Endodermal cell (in vitro differentiated cells): Measurements from ENCODE around the gene MFRP. TPM values are rescaled to one million over a fixed set of nuclear protein-coding genes. Genes with fewer than 3 reads are reported as not detected.

Experiments
- DNase-seq: peaks from one replicate; pipeline ENCODE4 v3.0.0-alpha.2; 2017
- H3K27ac ChIP-seq: 2 replicates; pipeline ENCODE4 v1.5.1; 2013; ENCODE audit warnings: mild to moderate bottlenecking, low read depth, low read length, moderate library complexity
- H3K27me3 ChIP-seq: 2 replicates; pipeline ENCODE4 v1.6.1; 2013; ENCODE audit warnings: mild to moderate bottlenecking, low read length, moderate library complexity; ENCODE audit not compliant: insufficient read depth, control insufficient read depth, poor library complexity, severe bottlenecking
- H3K36me3 ChIP-seq: 2 replicates; pipeline ENCODE4 v1.7.0; 2013; ENCODE audit warnings: mild to moderate bottlenecking, low read length, moderate library complexity; ENCODE audit not compliant: control insufficient read depth, insufficient read depth
- H3K4me1 ChIP-seq: one replicate; pipeline ENCODE4 v1.7.0; 2013; ENCODE audit warnings: low read length; ENCODE audit not compliant: control insufficient read depth, insufficient read depth
- H3K4me3 ChIP-seq: 2 replicates; pipeline ENCODE4 v1.5.1; 2013; ENCODE audit warnings: mild to moderate bottlenecking, low read length, moderate library complexity
- H3K9ac ChIP-seq: 2 replicates; pipeline ENCODE4 v1.6.1; 2013; ENCODE audit warnings: mild to moderate bottlenecking, low read length, moderate library complexity; ENCODE audit not compliant: poor library complexity, severe bottlenecking; ENCODE audit errors: extremely low read depth
- H3K9me3 ChIP-seq: 2 replicates; pipeline ENCODE4 v1.6.1; 2013; ENCODE audit warnings: mild to moderate bottlenecking, low read length, moderate library complexity; ENCODE audit not compliant: control insufficient read depth
- H3K27ac Mint-ChIP-seq: 2 replicates; pipeline ENCODE4 v1.8.0; 2020; ENCODE audit warnings: mixed read lengths
- H3K27me3 Mint-ChIP-seq: 2 replicates; pipeline ENCODE4 v1.8.0; 2021; ENCODE audit warnings: mild to moderate bottlenecking, mixed read lengths; ENCODE audit not compliant: insufficient read depth
- H3K36me3 Mint-ChIP-seq: 2 replicates; pipeline ENCODE4 v1.8.0; 2020; ENCODE audit warnings: low read depth, mixed read lengths
- H3K4me1 Mint-ChIP-seq: 2 replicates; pipeline ENCODE4 v1.8.0; 2020; ENCODE audit warnings: mixed read lengths
- H3K4me3 Mint-ChIP-seq: 2 replicates; pipeline ENCODE4 v1.8.0; 2020; ENCODE audit warnings: mild to moderate bottlenecking, moderate library complexity, mixed read lengths
- H3K9me3 Mint-ChIP-seq: 2 replicates; pipeline ENCODE4 v1.8.0; 2020; ENCODE audit warnings: mild to moderate bottlenecking, mixed read lengths
- WGBS, 2 experiments: methylation state at CpG; one replicate each; pipeline versions ENCODE4 v1.1.5 to v1.1.7; 2013; ENCODE audit warnings: missing lambda C conversion rate in 2 of 2, mixed read lengths in 1 of 2; ENCODE audit not compliant: insufficient coverage in 1 of 2, insufficient read length in 1 of 2; 5-methylcytosine and 5-hydroxymethylcytosine counted together
- total RNA-seq, 2 donors: library from RNA; stranded (reverse); fragmentation: NEBNext Ultra II Directional in 1 of 2; extraction: Animal tissue kit (Norgen Biotek cat#: 25700) in 1 of 2; gene quantifications; 2 replicates in 1 of 2; 3 replicates in 1 of 2; pipeline ENCODE4 v1.2.1, GENCODE V29; 2021
- TF ChIP-seq, protein P1 (sequence below): fragments of 200-600 bp; sonication (generic); conservative IDR thresholded peaks from 2 replicates; pipeline ENCODE4 v1.5.0; 2021; ENCODE audit warnings: antibody characterized with exemption, mild to moderate bottlenecking

The MFRP gene
- total RNA-seq, 2 donors from 2014 or later, result not detected

- H3K9me3 Mint-ChIP-seq, result no peaks in the 10 kb centered on the region
- no peak overlapping the region for H3K27ac Mint-ChIP-seq
- Histone ChIP-seq H3K36me3 (peaks cover 88% of the 10 kb centered on the region), H3K9me3 (no peaks in the 10 kb centered on the region), H3K4me3 (no peak overlapping the region), H3K4me1 (no peaks in the 10 kb centered on the region), H3K27me3 (no peaks in the 10 kb centered on the region), H3K27ac (no peak overlapping the region), H3K9ac (no peak overlapping the region)
- no peaks in the 10 kb centered on the region for H3K4me1 Mint-ChIP-seq
- no peak overlapping the region for H3K4me3 Mint-ChIP-seq
- 93 to 94% methylated on average over 6 to 9 of the region's 9 CpGs for WGBS, 2 experiments
- DNase-seq, result no peak
- peaks cover 67% of the 10 kb centered on the region for H3K36me3 Mint-ChIP-seq
- H3K27me3 Mint-ChIP-seq, result no peaks in the 10 kb centered on the region
- TF ChIP-seq, protein P1, sequence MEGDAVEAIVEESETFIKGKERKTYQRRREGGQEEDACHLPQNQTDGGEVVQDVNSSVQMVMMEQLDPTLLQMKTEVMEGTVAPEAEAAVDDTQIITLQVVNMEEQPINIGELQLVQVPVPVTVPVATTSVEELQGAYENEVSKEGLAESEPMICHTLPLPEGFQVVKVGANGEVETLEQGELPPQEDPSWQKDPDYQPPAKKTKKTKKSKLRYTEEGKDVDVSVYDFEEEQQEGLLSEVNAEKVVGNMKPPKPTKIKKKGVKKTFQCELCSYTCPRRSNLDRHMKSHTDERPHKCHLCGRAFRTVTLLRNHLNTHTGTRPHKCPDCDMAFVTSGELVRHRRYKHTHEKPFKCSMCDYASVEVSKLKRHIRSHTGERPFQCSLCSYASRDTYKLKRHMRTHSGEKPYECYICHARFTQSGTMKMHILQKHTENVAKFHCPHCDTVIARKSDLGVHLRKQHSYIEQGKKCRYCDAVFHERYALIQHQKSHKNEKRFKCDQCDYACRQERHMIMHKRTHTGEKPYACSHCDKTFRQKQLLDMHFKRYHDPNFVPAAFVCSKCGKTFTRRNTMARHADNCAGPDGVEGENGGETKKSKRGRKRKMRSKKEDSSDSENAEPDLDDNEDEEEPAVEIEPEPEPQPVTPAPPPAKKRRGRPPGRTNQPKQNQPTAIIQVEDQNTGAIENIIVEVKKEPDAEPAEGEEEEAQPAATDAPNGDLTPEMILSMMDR, result no peak
Measured at GRCh38 chr11:119299416-119299815, 47.1 kb downstream of the MFRP start.

GRCh38 chr11:119298726-119299125 lies 47.8 kb downstream of the MFRP start:
- Mint-ChIP-seq H3K4me3 (no peak overlapping the region), H3K9me3 (no peaks in the 10 kb centered on the region), H3K27me3 (no peaks in the 10 kb centered on the region), H3K27ac (no peak overlapping the region), H3K36me3 (peaks cover 67% of the 10 kb centered on the region), H3K4me1 (no peaks in the 10 kb centered on the region)
- Histone ChIP-seq H3K9me3 (no peaks in the 10 kb centered on the region), H3K27me3 (no peaks in the 10 kb centered on the region), H3K36me3 (peaks cover 86% of the 10 kb centered on the region), H3K4me3 (no peak overlapping the region), H3K9ac (no peak overlapping the region), H3K27ac (no peak overlapping the region), H3K4me1 (no peaks in the 10 kb centered on the region)
- no peak for DNase-seq
- 82 to 100% methylated on average over 2 of the region's 2 CpGs for WGBS, 2 experiments
- TF ChIP-seq, protein P1, result no peak

DNA sequence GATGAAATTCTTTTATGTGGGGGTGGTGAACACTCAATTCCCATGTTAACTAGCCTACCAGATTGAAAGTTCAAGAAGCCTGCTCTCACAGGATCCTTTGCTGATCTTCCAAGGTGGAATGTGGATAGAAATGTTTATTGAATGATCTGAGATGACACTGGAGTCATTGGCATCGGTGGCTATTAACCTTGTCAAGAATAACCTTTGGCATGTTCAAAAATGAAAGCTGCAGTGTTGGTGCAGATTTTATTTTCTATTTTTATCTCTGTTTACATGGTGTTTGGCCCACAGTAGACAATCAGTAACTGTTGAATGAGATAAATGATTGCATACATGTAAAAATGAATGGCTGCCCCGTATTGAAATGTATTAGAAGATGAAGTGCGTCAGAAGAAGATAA lies 48.6 kb downstream of the MFRP start:
- no peak overlapping the region for H3K27ac ChIP-seq
- H3K27me3 ChIP-seq, result no peaks in the 10 kb centered on the region
- H3K9me3 ChIP-seq, result no peaks in the 10 kb centered on the region
- Mint-ChIP-seq H3K27me3 (no peaks in the 10 kb centered on the region), H3K4me1 (no peaks in the 10 kb centered on the region), H3K27ac (no peak overlapping the region), H3K36me3 (peaks cover 66% of the 10 kb centered on the region), H3K9me3 (no peaks in the 10 kb centered on the region), H3K4me3 (no peak overlapping the region)
- 93 to 100% methylated on average over 1 to 3 of the region's 3 CpGs for WGBS, 2 experiments
- no peak overlapping the region for H3K9ac ChIP-seq
- peaks cover 83% of the 10 kb centered on the region for H3K36me3 ChIP-seq
- TF ChIP-seq, protein P1, result no peak
- H3K4me3 ChIP-seq, result no peak overlapping the region
- no peaks in the 10 kb centered on the region for H3K4me1 ChIP-seq
- no peak for DNase-seq
